HepG2 (cell line): ENCODE results near the gene HEBP1. TPM values are rescaled to one million over a fixed set of nuclear protein-coding genes. Genes with fewer than 3 reads are reported as not detected.

Experiments
- ATAC-seq: fragments of 200-7000 bp; cut with Tn5 transposase; 3 replicates; pipeline ENCODE4 v1.9.1; 2020; ENCODE audit warnings: mild to moderate bottlenecking, moderate library complexity
- BruUV-seq: library from RNA; stranded (reverse); fragments of 400-500 nt; replicated peaks from 2 replicates; lab custom pipeline; 2021; lab: Mats Ljungman, UMichigan
- CTCF ChIA-PET: fragments of 300-600 bp; formaldehyde crosslinking; extraction: SDS; loops from one replicate; lab custom pipeline; 2021; ENCODE audit warnings: low total read pairs, inconsistent platforms, low intra/inter-chr PET ratio; lab: Yijun Ruan, JAX
- POLR2A ChIA-PET: fragments of 350-600 bp; sonication (Branson Sonifier 250); formaldehyde crosslinking; loops from one replicate; lab custom pipeline; 2020; ENCODE audit warnings: antibody characterized with exemption, inconsistent platforms; lab: Yijun Ruan, JAX
- DNase-seq: peaks from one replicate; pipeline ENCODE4 v3.0.0-alpha.2; 2015; ENCODE audit warnings: low spot score
- FAIRE-seq: peaks from 3 replicates; lab custom pipeline; 2011; peaks lifted over from hg19 to GRCh38; lab: Jason Lieb, UNC
- H2AFZ ChIP-seq: one replicate; pipeline ENCODE4 v1.6.1; 2011; ENCODE audit warnings: low read length, inconsistent platforms
- H3K27ac ChIP-seq: fragments of 300-600 bp; 3 replicates; pipeline ENCODE4 v1.8.0; 2011; ENCODE audit warnings: mixed run types, mild to moderate bottlenecking, mixed read lengths, low read length, inconsistent platforms; ENCODE audit not compliant: insufficient read depth; ENCODE audit errors: extremely low read length
- H3K27me3 ChIP-seq, 2 experiments: fragments of 200-600 bp in 1 of 2; 2 replicates in 1 of 2; 3 replicates in 1 of 2; pipeline versions ENCODE4 v1.6.0 to v1.8.0; 2011; ENCODE audit warnings: low read length in 2 of 2, mild to moderate bottlenecking in 2 of 2, moderate library complexity in 2 of 2, inconsistent platforms in 1 of 2; ENCODE audit not compliant: insufficient read depth in 2 of 2, control insufficient read depth in 1 of 2
- H3K36me3 ChIP-seq, 2 experiments: fragments of 200-600 bp in 1 of 2; replicated peaks in 1 of 2; 2 replicates in 1 of 2; 3 replicates in 1 of 2; pipeline versions ENCODE4 v1.5.1 to v1.8.0; 2011; ENCODE audit warnings: low read length in 2 of 2, inconsistent platforms in 1 of 2; ENCODE audit not compliant: insufficient read depth in 2 of 2, control insufficient read depth in 1 of 2
- H3K4me1 ChIP-seq: 2 replicates; pipeline ENCODE4 v1.5.1; 2012; ENCODE audit warnings: low read length, inconsistent platforms; ENCODE audit not compliant: insufficient read depth
- H3K4me2 ChIP-seq: 2 replicates; pipeline ENCODE4 v1.6.0; 2011; ENCODE audit warnings: low read depth, low read length, inconsistent platforms
- H3K4me3 ChIP-seq, 3 experiments: fragments of 200-600 bp in 1 of 3; sonication (generic), shearing (Covaris generic) in 1 of 3; replicated peaks in 1 of 3; 2 replicates each; pipeline ENCODE4 v1.5.1; 2011 to 2016; ENCODE audit warnings: low read length in 3 of 3, inconsistent platforms in 2 of 3, low read depth in 2 of 3, mild to moderate bottlenecking in 2 of 3, control low read depth in 1 of 3, mixed read lengths in 1 of 3; ENCODE audit not compliant: insufficient read depth in 1 of 3
- H3K79me2 ChIP-seq: one replicate; pipeline ENCODE4 v1.6.1; 2011; ENCODE audit warnings: low read length, inconsistent platforms; ENCODE audit not compliant: insufficient read depth
- H3K9ac ChIP-seq: 2 replicates; pipeline ENCODE4 v1.6.0; 2011; ENCODE audit warnings: mild to moderate bottlenecking, low read depth, low read length, inconsistent platforms; ENCODE audit not compliant: insufficient read depth
- H3K9me3 ChIP-seq: 2 replicates; pipeline ENCODE4 v1.5.1; 2012; ENCODE audit warnings: mild to moderate bottlenecking, low read length
- H4K20me1 ChIP-seq: 2 replicates; pipeline ENCODE4 v1.6.0; 2011; ENCODE audit warnings: inconsistent platforms, mild to moderate bottlenecking, low read length, moderate library complexity; ENCODE audit not compliant: insufficient read depth
- BCL6 ChIP-seq: IDR thresholded peaks from 2 replicates; pipeline ENCODE4 v1.6.1; 2016; ENCODE audit warnings: missing genetic modification reagents, missing compliant biosample characterization
- BCLAF1 ChIP-seq: fragments of 450-650 bp; IDR thresholded peaks from 2 replicates; pipeline ENCODE4 v1.6.1; 2017; ENCODE audit warnings: mild to moderate bottlenecking
- CEBPB ChIP-seq: IDR thresholded peaks from 2 replicates; pipeline ENCODE4 v1.6.1; 2011; ENCODE audit warnings: low read depth, low read length, improper control_type of control experiment, borderline replicate concordance
- FOSL2 ChIP-seq: sonication (generic); formaldehyde crosslinking; IDR thresholded peaks from 2 replicates; pipeline ENCODE4 v1.4.0; 2020; ENCODE audit warnings: missing genetic modification reagents
- HNRNPK ChIP-seq: fragments of 200-400 bp; formaldehyde crosslinking; IDR thresholded peaks from 2 replicates; pipeline ENCODE4 v1.6.1; 2018; ENCODE audit warnings: low read length, low read depth, moderate library complexity, mild to moderate bottlenecking; ENCODE audit not compliant: poor library complexity, severe bottlenecking
- RAD51 ChIP-seq: fragments of 450-650 bp; IDR thresholded peaks from 2 replicates; pipeline ENCODE4 v1.6.1; 2016; ENCODE audit warnings: borderline replicate concordance
- SAP130 ChIP-seq: IDR thresholded peaks from 2 replicates; pipeline ENCODE4 v1.6.1; 2016; ENCODE audit warnings: low read depth
- WGBS: methylation state at CpG from one replicate; pipeline ENCODE4 v1.1.6; 2017; ENCODE audit warnings: low lambda C conversion rate; 5-methylcytosine and 5-hydroxymethylcytosine counted together
- in situ Hi-C: cut with HindIII; loops from 2 replicates; pipeline ENCODE4 v1.10.0; 2017; ENCODE audit warnings: low pct_unique_long_range_greater_than_20kb; ENCODE audit not compliant: extremely low pct_ligation_motif_present
- intact Hi-C: fragments of 100-400 bp; cut with micrococcal nuclease; formaldehyde crosslinking; loops from one replicate; pipeline ENCODE4 v1.10.0; 2022; ENCODE audit not compliant: unreplicated experiment
- polyA plus RNA-seq, 8 experiments: library from polyadenylated mRNA; depleted of rRNA in 3 of 8; stranded (reverse) in 7 of 8; unstranded in 1 of 8; fragments of >200 nt; fragmentation: Illumina TruSeq in 4 of 8; extraction: Trizol in 4 of 8; gene quantifications; 2 replicates each; pipeline versions ENCODE4 v1.2.1 to v1.2.3, GENCODE V29; 2011 to 2016; ENCODE audit warnings: low read depth in 4 of 8, missing spikeins in 1 of 8, mixed read lengths in 1 of 8; ENCODE audit not compliant: insufficient read depth in 1 of 8
- total RNA-seq, 5 experiments: library from RNA; depleted of rRNA; stranded (reverse); fragments of >200 nt; fragmentation: Illumina TruSeq; extraction: Trizol; gene quantifications; 2 replicates each; pipeline ENCODE4 v1.2.3, GENCODE V29; 2016; ENCODE audit warnings: low read depth in 1 of 5

The HEBP1 gene
- total and polyA plus RNA-seq, 2 of the 13 experiments (the other 11 are each of a cell fraction or from before 2014, with no cell fraction given), result 7.8 to 9.4 TPM

- Histone ChIP-seq H3K79me2 (peaks cover 4% of the 10 kb centered on the region), H3K9ac (no peak overlapping the region), H3K27me3 (no peaks in the 10 kb centered on the region), H2AFZ (no peak overlapping the region), H3K36me3 (peaks cover 6 to 17% of the 10 kb centered on the region in 2 experiments), H3K4me3 (no peak overlapping the region), H4K20me1 (peaks cover 2% of the 10 kb centered on the region; the same call in 1 of the 2 replicates), H3K4me2 (no peak overlapping the region), H3K27ac (no peak overlapping the region), H3K4me1 (peaks cover 12% of the 10 kb centered on the region), H3K9me3 (no peaks in the 10 kb centered on the region)
- CTCF ChIA-PET, result no interaction called here
- FAIRE-seq (no peak), DNase-seq (peak; percentile 43), ATAC-seq (peak; percentile 44; the same call in 2 of the 3 replicates)
- WGBS, result 97% methylated on average over 8 of the region's 8 CpGs
- in situ Hi-C loops (no loop called here), intact Hi-C loops (no loop called here)
- TF ChIP-seq HNRNPK (peak; percentile 84), RAD51 (no peak), CEBPB (peak; percentile 27; the same call in 1 of the 2 replicates), FOSL2 (CRISPR knock-in tag) (peak; percentile 64), SAP130 (peak; percentile 28; the same call in 1 of the 2 replicates), BCLAF1 (no peak), BCL6 (no peak)
- BruUV-seq, result no TSS peak
- POLR2A ChIA-PET, result interaction anchor here (0.6 kb wide), 1 partner anchor 1828 kb away, joined by 3 read pairs; no protein-coding TSS in a partner anchor
Measured at GRCh38 chr12:12992418-12993130, 7.5 kb downstream of the HEBP1 start.
